DND-41 (cell line): ENCODE data around the gene SLC7A1.

Source experiments
- EZH2 ChIP-seq: IDR thresholded peaks from 3 replicates; pipeline ENCODE4 v1.6.1; 2012; ENCODE audit warnings: borderline replicate concordance, low read depth, mild to moderate bottlenecking, moderate library complexity, low read length, inconsistent platforms; ENCODE audit not compliant: severe bottlenecking
- TF ChIP-seq, protein P1 (sequence below): IDR thresholded peaks from 2 replicates; pipeline ENCODE4 v1.5.1; 2012; ENCODE audit warnings: borderline replicate concordance, low read length, moderate library complexity, mild to moderate bottlenecking; ENCODE audit not compliant: poor library complexity, severe bottlenecking; ENCODE audit errors: extremely low read depth

DNA sequence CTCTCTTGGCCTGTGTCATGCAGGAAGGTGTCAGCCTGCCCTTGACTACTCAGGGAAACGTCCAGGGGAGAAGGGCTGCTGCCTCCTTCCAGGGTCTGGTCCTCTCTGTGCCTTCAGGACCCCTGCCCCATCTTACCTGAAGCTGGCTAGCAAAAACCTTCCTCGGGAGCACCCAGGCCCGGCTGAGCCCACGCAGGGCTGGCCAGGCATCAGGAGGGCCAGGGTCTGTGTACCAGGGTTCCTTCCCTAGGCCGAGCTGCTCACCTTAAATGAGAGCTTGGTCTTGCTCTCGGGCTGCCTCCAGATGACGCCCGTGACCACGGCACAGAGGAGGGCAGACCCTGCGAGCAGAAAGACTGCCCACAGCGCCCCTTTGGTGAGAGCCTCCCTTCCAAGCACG, 78.6 kb downstream of the SLC7A1 start:
- TF ChIP-seq, protein P1, sequence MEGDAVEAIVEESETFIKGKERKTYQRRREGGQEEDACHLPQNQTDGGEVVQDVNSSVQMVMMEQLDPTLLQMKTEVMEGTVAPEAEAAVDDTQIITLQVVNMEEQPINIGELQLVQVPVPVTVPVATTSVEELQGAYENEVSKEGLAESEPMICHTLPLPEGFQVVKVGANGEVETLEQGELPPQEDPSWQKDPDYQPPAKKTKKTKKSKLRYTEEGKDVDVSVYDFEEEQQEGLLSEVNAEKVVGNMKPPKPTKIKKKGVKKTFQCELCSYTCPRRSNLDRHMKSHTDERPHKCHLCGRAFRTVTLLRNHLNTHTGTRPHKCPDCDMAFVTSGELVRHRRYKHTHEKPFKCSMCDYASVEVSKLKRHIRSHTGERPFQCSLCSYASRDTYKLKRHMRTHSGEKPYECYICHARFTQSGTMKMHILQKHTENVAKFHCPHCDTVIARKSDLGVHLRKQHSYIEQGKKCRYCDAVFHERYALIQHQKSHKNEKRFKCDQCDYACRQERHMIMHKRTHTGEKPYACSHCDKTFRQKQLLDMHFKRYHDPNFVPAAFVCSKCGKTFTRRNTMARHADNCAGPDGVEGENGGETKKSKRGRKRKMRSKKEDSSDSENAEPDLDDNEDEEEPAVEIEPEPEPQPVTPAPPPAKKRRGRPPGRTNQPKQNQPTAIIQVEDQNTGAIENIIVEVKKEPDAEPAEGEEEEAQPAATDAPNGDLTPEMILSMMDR: no peak
- no peak for TF ChIP-seq EZH2
